Prostate gland (tissue), 2 donors: Measurements from ENCODE around the gene ZCCHC18.

Experiments used
- POLR2AphosphoS5 ChIP-seq: sonication (generic); formaldehyde crosslinking; IDR thresholded peaks from one replicate; pipeline ENCODE4 v1.6.1; 2017; ENCODE audit warnings: antibody characterized with exemption
- TF ChIP-seq, protein P1 (sequence below), 4 experiments: fragments of 200-600 bp in 2 of 4; fragments of 450-650 bp in 2 of 4; sonication (generic) in 2 of 4; IDR thresholded peaks; 1 replicate in 3 of 4; 2 replicates in 1 of 4; pipeline ENCODE4 v1.5.1; 2016 to 2019; ENCODE audit warnings: antibody characterized with exemption in 4 of 4, mild to moderate bottlenecking in 2 of 4, moderate library complexity in 2 of 4

DNA sequence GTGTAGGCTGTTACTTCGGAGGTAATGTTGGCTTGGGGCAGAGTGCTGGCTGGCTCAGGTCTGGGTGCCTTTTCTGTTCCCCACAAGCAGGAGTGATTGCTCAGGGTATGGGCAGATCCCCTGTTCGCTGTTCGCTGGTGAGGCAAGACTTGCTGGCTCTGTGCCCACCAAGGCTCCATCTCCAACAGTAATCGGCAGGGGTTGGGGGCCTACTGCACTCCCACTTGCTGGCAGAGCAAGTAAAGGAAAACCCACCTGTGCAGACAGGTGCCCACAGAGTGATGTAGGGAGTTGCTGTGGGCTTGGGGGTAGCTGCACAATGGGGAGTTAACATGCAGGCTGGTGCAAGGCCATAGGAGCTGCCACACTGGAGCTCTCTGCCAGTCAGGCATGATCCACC is 28.3 kb upstream of the ZCCHC18 start:
- TF ChIP-seq, protein P1, sequence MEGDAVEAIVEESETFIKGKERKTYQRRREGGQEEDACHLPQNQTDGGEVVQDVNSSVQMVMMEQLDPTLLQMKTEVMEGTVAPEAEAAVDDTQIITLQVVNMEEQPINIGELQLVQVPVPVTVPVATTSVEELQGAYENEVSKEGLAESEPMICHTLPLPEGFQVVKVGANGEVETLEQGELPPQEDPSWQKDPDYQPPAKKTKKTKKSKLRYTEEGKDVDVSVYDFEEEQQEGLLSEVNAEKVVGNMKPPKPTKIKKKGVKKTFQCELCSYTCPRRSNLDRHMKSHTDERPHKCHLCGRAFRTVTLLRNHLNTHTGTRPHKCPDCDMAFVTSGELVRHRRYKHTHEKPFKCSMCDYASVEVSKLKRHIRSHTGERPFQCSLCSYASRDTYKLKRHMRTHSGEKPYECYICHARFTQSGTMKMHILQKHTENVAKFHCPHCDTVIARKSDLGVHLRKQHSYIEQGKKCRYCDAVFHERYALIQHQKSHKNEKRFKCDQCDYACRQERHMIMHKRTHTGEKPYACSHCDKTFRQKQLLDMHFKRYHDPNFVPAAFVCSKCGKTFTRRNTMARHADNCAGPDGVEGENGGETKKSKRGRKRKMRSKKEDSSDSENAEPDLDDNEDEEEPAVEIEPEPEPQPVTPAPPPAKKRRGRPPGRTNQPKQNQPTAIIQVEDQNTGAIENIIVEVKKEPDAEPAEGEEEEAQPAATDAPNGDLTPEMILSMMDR (IDR thresholded peaks at IDR 0.05): no peak
- no peak for TF ChIP-seq POLR2AphosphoS5
